Left renal cortex interstitium (tissue), 4 donors: ENCODE measurements around the gene BRWD1. TPM values are rescaled to one million over a fixed set of nuclear protein-coding genes. Genes with fewer than 3 reads are reported as not detected.
"Not testable (repeated sequence)": the region's sequence is repeated elsewhere in the genome, so short reads cannot be mapped to it uniquely, and the experiment has no call there.

ENCODE experiments used
- DNase-seq, 4 donors: peaks; one replicate each; pipeline ENCODE4 v3.0.0-alpha.2; 2013; ENCODE audit warnings: low read depth in 4 of 4, low spot score in 2 of 4, missing footprints in 1 of 4
- polyA plus RNA-seq, 4 donors: library from polyadenylated mRNA; unstranded; fragments of 120-200 nt; gene quantifications; one replicate each; pipeline ENCODE4 v1.2.1, GENCODE V29; 2013; ENCODE audit not compliant: insufficient read length in 4 of 4

Gene BRWD1
- polyA plus RNA-seq, 4 donors = 44.3 to 56.3 (median 48.1) TPM

GRCh38 chr21:39144191-39144590 is 169.2 kb downstream of the BRWD1 start:
- no peak for DNase-seq

GRCh38 chr21:39142972-39143371 is 170.5 kb downstream of the BRWD1 start:
- no peak for DNase-seq

GRCh38 chr21:39141502-39141901 is 171.9 kb downstream of the BRWD1 start:
- DNase-seq = no peak

GRCh38 chr21:39137248-39138178 is 175.9 kb downstream of the BRWD1 start:
- no peak for DNase-seq

- DNase-seq = no peak
Measured at GRCh38 chr21:39136711-39137110, 176.7 kb downstream of the BRWD1 start.

- not testable (repeated sequence) for DNase-seq
Measured at GRCh38 chr21:39136138-39136537, 177.3 kb downstream of the BRWD1 start.

GRCh38 chr21:39134288-39134810 is 179.1 kb downstream of the BRWD1 start:
- no peak for DNase-seq

Other genes with a start within 250 kb of the BRWD1 start
- 10 to 100 TPM; 41.6 to 52.1 (median 42.7) TPM for gene PSMG1, start 130.2 kb downstream of the BRWD1 start, polyA plus RNA-seq
- gene HMGN1, start 35.5 kb upstream of the BRWD1 start, polyA plus RNA-seq = 100 to 1,000 TPM; 705 to 732 (median 719) TPM
- gene LCA5L, start 132.1 kb upstream of the BRWD1 start, polyA plus RNA-seq = 1 to 10 TPM; 4.2 to 7.6 (median 6.0) TPM
- gene SH3BGR, start 138.3 kb upstream of the BRWD1 start, polyA plus RNA-seq = 1 to 10 TPM; 4.9 to 8.5 (median 6.7) TPM